Measurements from ENCODE around the gene NSUN3.
"Not testable (repeated sequence)": the region's sequence is repeated elsewhere in the genome, so short reads cannot be mapped to it uniquely, and the experiment has no call there.

NSUN3 gene

GRCh38 chr3:94036909-94037507 lies 25.9 kb upstream of the NSUN3 start:
- POLR2A ChIA-PET: interaction anchor here (2.7 kb wide), 1 partner anchor 26 kb away, joined by 10 read pairs; the partner anchor contains the start of genes DHFR2 and NSUN3
- CTCF ChIA-PET: interaction anchor here (0.6 to 1.6 kb wide), 2 partner anchors 32 to 480 kb away, joined by 3 to 5 read pairs; no protein-coding TSS in a partner anchor

DNA sequence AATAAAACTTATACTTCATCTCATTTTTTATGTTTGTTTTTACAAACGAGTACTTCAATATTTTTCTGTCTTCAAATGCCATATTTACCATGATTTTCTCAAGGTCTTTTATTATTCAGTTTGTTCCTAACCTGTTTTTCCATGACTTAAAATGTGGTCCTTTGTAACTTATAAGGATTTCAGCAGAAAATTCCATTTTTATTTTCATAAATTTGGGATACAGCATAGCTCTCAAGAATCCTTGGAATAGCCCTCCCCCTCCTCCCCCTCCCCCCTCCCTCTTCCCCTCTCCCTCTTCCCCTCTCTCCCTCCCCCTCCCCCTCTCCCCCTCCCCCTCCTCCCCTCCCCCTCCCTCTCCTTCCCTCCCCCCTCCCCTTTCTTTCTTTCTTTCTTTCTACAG lies 19.6 kb upstream of the NSUN3 start:
- DNase-seq (ENCODE audit: extremely low spot score): no peak
- TF ChIP-seq ARNT (IDR thresholded peaks at IDR 0.05) (no peak), TARDBP (IDR thresholded peaks at IDR 0.05) (no peak), PKNOX1 (IDR thresholded peaks at IDR 0.05) (no peak), HDGF (IDR thresholded peaks at IDR 0.05; ENCODE audit: borderline replicate concordance) (no peak)
- POLR2A ChIA-PET: no interaction called here
- CTCF ChIA-PET: no interaction called here

More at GRCh38 chr3:94036909-94037507, 25.9 kb upstream of the NSUN3 start:
- peak; percentile 30 for DNase-seq (ENCODE audit: extremely low spot score)
- TF ChIP-seq PKNOX1 (IDR thresholded peaks at IDR 0.05): no peak

GRCh38 chr3:94044100-94044936 lies 18.5 kb upstream of the NSUN3 start:
- POLR2A ChIA-PET; CTCF ChIA-PET; DNase-seq (ENCODE audit: extremely low spot score): not testable (repeated sequence)

DNA sequence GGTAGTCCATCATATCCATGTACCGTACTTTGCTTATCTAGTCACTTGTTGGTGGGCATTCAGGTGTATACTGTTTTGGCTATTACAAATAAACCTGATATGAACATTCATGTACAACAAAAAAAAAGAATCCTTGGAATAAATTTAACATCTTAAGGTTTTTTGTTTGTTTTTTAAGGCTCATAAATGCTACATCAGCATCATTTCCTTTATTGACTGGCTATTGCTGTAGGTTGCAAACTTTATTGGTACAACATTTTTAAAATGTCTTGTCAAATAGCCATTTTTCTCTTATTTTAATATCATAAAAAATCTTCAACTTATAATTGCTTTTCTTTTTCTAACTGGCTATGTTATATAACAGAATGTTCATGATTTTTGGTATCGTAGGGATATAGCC lies 16.3 kb upstream of the NSUN3 start:
- ChIA-PET POLR2A (interaction anchor here (1.5 kb wide), 1 partner anchor 16 kb away, joined by 3 read pairs; the partner anchor contains the start of genes DHFR2 and NSUN3), CTCF (no interaction called here)
- no peak for TF ChIP-seq ZNF384 (IDR thresholded peaks at IDR 0.05)
- no peak for TF ChIP-seq LEF1 (IDR thresholded peaks at IDR 0.05; ENCODE audit: borderline replicate concordance)
- no peak for DNase-seq (ENCODE audit: extremely low spot score)

GRCh38 chr3:94049267-94049666 lies 13.6 kb upstream of the NSUN3 start:
- DNase-seq (ENCODE audit: extremely low spot score): no peak
- CTCF ChIA-PET: no interaction called here
- POLR2A ChIA-PET: no interaction called here
- TF ChIP-seq SUZ12 (IDR thresholded peaks at IDR 0.05) (no peak), BHLHE40 (IDR thresholded peaks at IDR 0.05; ENCODE audit: borderline replicate concordance) (no peak)

- TF ChIP-seq ARNT (IDR thresholded peaks at IDR 0.05) (no peak), LEF1 (IDR thresholded peaks at IDR 0.05; ENCODE audit: borderline replicate concordance) (no peak), BHLHE40 (IDR thresholded peaks at IDR 0.05; ENCODE audit: borderline replicate concordance) (no peak)
- no peak for DNase-seq (ENCODE audit: extremely low spot score)
- POLR2A ChIA-PET: interaction anchor here (1.7 kb wide), 1 partner anchor 12 kb away, joined by 4 read pairs; the partner anchor contains the start of genes DHFR2 and NSUN3
- CTCF ChIA-PET: no interaction called here
These were observed 12.3 kb upstream of the NSUN3 start for GRCh38 chr3:94050546-94050945.

- ChIA-PET CTCF (no interaction called here), POLR2A (interaction anchor here (1.1 to 2.8 kb wide), 2 partner anchors 43 to 88 kb away, joined by 3 to 11 read pairs; partner anchors contain the start of gene PROS1)
- DNase-seq (ENCODE audit: extremely low spot score): no peak
- TF ChIP-seq PKNOX1 (IDR thresholded peaks at IDR 0.05): no peak
- TF ChIP-seq LEF1 (IDR thresholded peaks at IDR 0.05; ENCODE audit: borderline replicate concordance): no peak
- no peak for TF ChIP-seq FOXK2 (IDR thresholded peaks at IDR 0.05)
These were observed 1.6 kb upstream of the NSUN3 start for GRCh38 chr3:94061297-94061696.

DNA sequence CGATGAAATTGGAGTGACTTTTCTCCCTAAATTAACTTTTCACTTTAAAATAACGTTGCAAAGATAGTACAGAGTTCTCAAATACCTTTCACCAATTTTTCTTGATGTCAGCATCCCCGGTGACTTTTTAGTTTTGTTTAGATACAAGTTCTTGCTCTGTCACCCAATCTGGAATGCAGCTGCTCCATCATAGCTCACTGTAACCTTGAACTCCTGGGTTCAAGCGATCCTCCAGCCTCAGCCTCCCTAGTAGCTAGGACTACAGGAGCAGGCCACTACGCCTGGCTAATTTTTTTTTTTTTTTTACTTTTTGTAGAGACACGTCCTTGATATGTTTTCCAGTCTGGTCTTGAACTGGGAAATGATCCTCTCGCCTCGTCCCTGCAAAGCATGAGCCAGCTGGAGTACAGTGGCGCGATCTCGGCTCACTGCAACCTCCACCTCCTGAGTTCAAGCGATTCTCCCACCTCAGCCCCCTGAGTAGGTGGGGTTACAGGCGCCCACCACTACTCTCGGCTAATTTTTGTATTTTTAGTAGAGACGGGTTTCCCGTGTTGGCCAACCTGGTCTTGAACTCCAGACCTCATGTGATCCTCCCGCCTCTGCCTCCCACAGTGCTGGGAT lies 747 bp downstream of the NSUN3 start:
- ChIA-PET CTCF (no interaction called here), POLR2A (interaction anchor here (0.6 to 2.8 kb wide), 26 partner anchors 8 to 108 kb away, joined by 3 to 14 read pairs (median 7); partner anchors contain the start of genes ARL13B, PROS1 and STX19)
- DNase-seq (ENCODE audit: extremely low spot score): no peak
- TF ChIP-seq ARNT (IDR thresholded peaks at IDR 0.05) (no peak), L3MBTL2 (conservative IDR thresholded peaks at IDR 0.05) (peak; percentile 86), FOXM1 (IDR thresholded peaks at IDR 0.05; ENCODE audit: borderline replicate concordance) (no peak), BHLHE40 (IDR thresholded peaks at IDR 0.05; ENCODE audit: borderline replicate concordance) (no peak), CTBP1 (IDR thresholded peaks at IDR 0.05; ENCODE audit: borderline replicate concordance) (no peak), ZNF384 (IDR thresholded peaks at IDR 0.05) (no peak)

All from HEK293T (cell line).